HT-29 (cell line): ENCODE data around the gene OSBPL5. TPM values are rescaled to one million over a fixed set of nuclear protein-coding genes. Genes with fewer than 3 reads are reported as not detected.

Source experiments
- DNase-seq: peaks from one replicate; pipeline ENCODE4 v3.0.0-alpha.2; 2015; ENCODE audit warnings: low spot score
- total RNA-seq: library from RNA; depleted of rRNA; stranded (reverse); fragments of >200 nt; shearing (Covaris generic); gene quantifications from 2 replicates; pipeline ENCODE4 v1.2.3, GENCODE V29; 2014

Gene OSBPL5
- total RNA-seq, 1 experiment from 2014 or later: 93.1 TPM

- no peak for DNase-seq
Measured at GRCh38 chr11:3134651-3135480, 30.2 kb downstream of the OSBPL5 start.

- DNase-seq: no peak
Measured at GRCh38 chr11:3134218-3134621, 30.9 kb downstream of the OSBPL5 start.

GRCh38 chr11:3133261-3134217 is 31.6 kb downstream of the OSBPL5 start:
- DNase-seq: no peak

- DNase-seq: no peak
Measured at GRCh38 chr11:3132831-3133260, 32.3 kb downstream of the OSBPL5 start.

- DNase-seq: no peak
Measured at GRCh38 chr11:3132271-3132781, 32.8 kb downstream of the OSBPL5 start.

GRCh38 chr11:3131330-3131941 is 33.7 kb downstream of the OSBPL5 start:
- DNase-seq: no peak

GRCh38 chr11:3130269-3131071 is 34.6 kb downstream of the OSBPL5 start:
- DNase-seq: peak; percentile 38

- DNase-seq: no peak
Measured at GRCh38 chr11:3129591-3130268, 35.4 kb downstream of the OSBPL5 start.

- no peak for DNase-seq
Measured at GRCh38 chr11:3129181-3129590, 35.9 kb downstream of the OSBPL5 start.

- DNase-seq: no peak
Measured at GRCh38 chr11:3128356-3129180, 36.5 kb downstream of the OSBPL5 start.

GRCh38 chr11:3127706-3128355 is 37.3 kb downstream of the OSBPL5 start:
- DNase-seq: no peak

GRCh38 chr11:3126901-3127691 is 38.0 kb downstream of the OSBPL5 start:
- no peak for DNase-seq

- DNase-seq: peak; percentile 97
Measured at GRCh38 chr11:3126207-3126865, 38.8 kb downstream of the OSBPL5 start.

- no peak for DNase-seq
Measured at GRCh38 chr11:3124821-3125220, 40.3 kb downstream of the OSBPL5 start.

GRCh38 chr11:3123761-3124733 is 41.1 kb downstream of the OSBPL5 start:
- DNase-seq: peak; percentile 90

GRCh38 chr11:3123305-3123704 is 41.8 kb downstream of the OSBPL5 start:
- peak; percentile 39 for DNase-seq
